ENCODE measurements around the gene HACE1.

HACE1 gene

GRCh38 chr6:104688283-104688969 is 171.3 kb downstream of the HACE1 start:
- DNase-seq (ENCODE audit: low spot score) = no peak

- no peak for DNase-seq (ENCODE audit: low spot score)
Observed at GRCh38 chr6:104686550-104687175, 173.1 kb downstream of the HACE1 start.

DNA sequence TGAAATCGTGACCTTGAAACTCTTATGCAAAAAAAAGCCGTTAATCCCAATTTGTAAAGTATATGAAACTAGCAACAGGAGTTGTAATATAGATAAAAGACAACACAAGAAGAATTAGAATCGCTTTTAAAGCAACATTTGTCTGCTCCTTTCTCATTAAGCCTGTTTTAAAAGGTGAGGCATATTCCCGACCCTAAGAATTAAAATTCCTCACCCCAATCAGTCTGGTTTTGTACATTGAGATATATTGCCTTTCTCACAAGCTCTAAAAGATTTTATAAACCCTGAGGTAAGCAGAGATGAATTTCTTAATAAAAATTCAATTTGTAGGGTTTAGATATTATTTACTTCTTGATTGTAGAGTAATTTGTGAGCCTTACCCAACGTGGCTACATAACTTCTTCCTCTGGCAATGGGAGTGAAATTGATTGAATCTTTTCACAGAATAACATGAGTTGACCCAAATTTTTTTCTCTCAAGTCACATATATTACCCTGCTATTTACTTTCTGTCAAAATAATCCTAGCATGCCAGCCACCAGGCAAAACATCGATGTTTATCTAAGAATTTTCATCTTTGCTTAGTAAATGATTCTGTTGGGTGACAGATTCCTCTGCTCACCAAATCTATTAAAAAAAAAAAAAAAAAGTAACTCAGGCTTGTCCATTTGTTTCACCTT is 173.7 kb downstream of the HACE1 start:
- no peak for DNase-seq (ENCODE audit: low spot score)

- no peak for DNase-seq (ENCODE audit: low spot score)
Observed at GRCh38 chr6:104684911-104685415, 174.8 kb downstream of the HACE1 start.

- DNase-seq (ENCODE audit: low spot score) = no peak
Observed at GRCh38 chr6:104683809-104684208, 175.9 kb downstream of the HACE1 start.

DNA sequence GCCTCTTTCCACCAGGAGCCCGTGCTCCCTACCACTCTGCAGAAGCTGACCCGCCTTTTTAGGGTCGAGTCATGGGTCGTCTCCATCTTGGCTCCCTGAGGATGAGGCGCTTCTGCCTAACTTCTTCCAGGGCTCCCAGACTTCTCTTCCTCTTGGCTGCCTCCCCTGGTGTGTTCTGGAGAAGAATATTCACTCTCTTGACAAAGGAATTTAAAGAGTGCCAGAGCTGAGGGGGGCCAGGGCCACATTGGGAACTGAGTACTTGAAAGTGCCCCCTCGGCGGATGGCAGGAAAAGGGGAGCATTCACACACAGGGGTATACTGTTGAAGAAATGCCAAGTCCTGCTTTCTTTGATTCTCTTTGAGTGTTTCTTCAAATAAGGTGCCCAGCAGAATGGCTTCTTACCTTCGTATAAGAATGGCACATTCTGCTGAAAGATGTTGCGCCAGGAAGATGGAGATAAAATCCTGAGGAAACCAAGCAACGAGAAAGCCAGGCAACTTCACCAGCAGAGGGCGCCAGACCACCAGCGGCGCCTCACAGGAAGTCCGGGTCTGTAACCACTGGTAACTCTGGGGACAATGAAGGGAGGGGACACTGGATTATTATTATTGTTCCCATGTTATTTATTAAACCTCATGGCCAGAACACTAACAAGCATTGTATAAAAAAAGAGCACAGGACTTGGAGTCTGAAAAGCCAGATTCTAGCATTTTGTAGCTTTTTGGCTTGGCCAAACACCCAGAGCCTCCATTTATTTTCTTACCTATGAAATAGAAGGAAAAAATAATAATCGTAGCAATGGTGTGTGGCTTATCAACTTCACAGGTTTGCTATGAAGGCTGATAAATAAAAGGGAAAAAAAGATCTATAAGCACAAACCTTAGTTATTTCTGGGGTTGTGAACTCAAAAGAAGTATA is 176.7 kb downstream of the HACE1 start:
- DNase-seq (ENCODE audit: low spot score) = peak; percentile 84

- DNase-seq (ENCODE audit: low spot score) = no peak
Observed at GRCh38 chr6:104680539-104680938, 179.2 kb downstream of the HACE1 start.

DNA sequence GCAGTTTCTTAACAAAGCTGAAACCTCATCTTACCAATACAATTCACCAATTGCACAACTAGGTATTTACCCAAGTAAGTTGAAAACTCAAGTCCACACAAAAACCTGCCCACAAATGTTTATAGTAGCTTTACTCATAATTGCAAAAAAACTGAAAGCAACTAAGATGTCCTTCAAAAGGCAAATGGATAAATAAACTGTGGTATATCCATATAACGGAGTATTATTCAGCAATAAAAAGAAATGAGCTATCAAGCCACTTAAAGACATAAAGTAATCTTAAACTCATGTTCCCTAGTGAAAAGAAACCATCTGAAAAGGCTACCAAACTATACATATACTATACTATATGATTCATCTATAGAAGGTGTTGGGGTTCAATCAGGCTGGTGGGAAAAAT is 179.7 kb downstream of the HACE1 start:
- DNase-seq (ENCODE audit: low spot score) = no peak

Measured in D341Med (cell line).